Neuronal stem cell (in vitro differentiated cells): ENCODE data around the gene RASSF7.

Experiments used
- DNase-seq: peaks from one replicate; pipeline ENCODE4 v3.0.0-alpha.2; 2013; ENCODE audit warnings: low spot score
- H2AFZ ChIP-seq: one replicate; pipeline ENCODE4 v1.6.1; 2013; ENCODE audit warnings: mild to moderate bottlenecking, low read length, inconsistent platforms
- H2AK5ac ChIP-seq: 2 replicates; pipeline ENCODE4 v1.6.1; 2013; ENCODE audit warnings: low read depth, mild to moderate bottlenecking, inconsistent platforms, low read length, moderate library complexity, mixed read lengths
- H2BK120ac ChIP-seq: 2 replicates; pipeline ENCODE4 v1.6.1; 2013; ENCODE audit warnings: low read depth, mild to moderate bottlenecking, inconsistent platforms, low read length, moderate library complexity, mixed read lengths
- H2BK12ac ChIP-seq: one replicate; pipeline ENCODE4 v1.6.1; 2013; ENCODE audit warnings: low read length, inconsistent platforms
- H2BK15ac ChIP-seq: 2 replicates; pipeline ENCODE4 v1.6.1; 2013; ENCODE audit warnings: mild to moderate bottlenecking, low read length, inconsistent platforms, mixed read lengths
- H2BK5ac ChIP-seq: one replicate; pipeline ENCODE4 v1.6.1; 2013; ENCODE audit warnings: inconsistent platforms, mild to moderate bottlenecking, low read length, moderate library complexity
- H3K14ac ChIP-seq: one replicate; pipeline ENCODE4 v1.6.1; 2013; ENCODE audit warnings: low read length, inconsistent platforms
- H3K18ac ChIP-seq: 2 replicates; pipeline ENCODE4 v1.6.1; 2013; ENCODE audit warnings: low read length, inconsistent platforms
- H3K23ac ChIP-seq: 2 replicates; pipeline ENCODE4 v1.6.1; 2013; ENCODE audit warnings: low read depth, mild to moderate bottlenecking, mixed read lengths, low read length, inconsistent platforms; ENCODE audit not compliant: poor library complexity
- H3K27ac ChIP-seq: replicated peaks from 3 replicates; pipeline ENCODE4 v1.5.1; 2013; ENCODE audit warnings: low read length, inconsistent platforms
- H3K27me3 ChIP-seq, 3 experiments: 2 replicates each; pipeline ENCODE4 v1.6.1; 2013; ENCODE audit warnings: low read length in 3 of 3, mild to moderate bottlenecking in 2 of 3, inconsistent platforms in 1 of 3, low read depth in 1 of 3, mixed read lengths in 1 of 3, moderate library complexity in 1 of 3; ENCODE audit not compliant: control insufficient read depth in 3 of 3, insufficient read depth in 3 of 3
- H3K36me3 ChIP-seq, 2 donors: replicated peaks in 1 of 2; 2 replicates each; pipeline ENCODE4 v1.6.1; 2013; ENCODE audit warnings: low read length in 2 of 2; ENCODE audit not compliant: control insufficient read depth in 2 of 2, insufficient read depth in 2 of 2
- H3K4ac ChIP-seq: 2 replicates; pipeline ENCODE4 v1.6.1; 2013; ENCODE audit warnings: inconsistent platforms, mild to moderate bottlenecking, low read length, moderate library complexity
- H3K4me1 ChIP-seq, 2 donors: 1 replicate in 1 of 2; 2 replicates in 1 of 2; pipeline ENCODE4 v1.6.1; 2013; ENCODE audit warnings: low read length in 2 of 2, low read depth in 1 of 2; ENCODE audit not compliant: control insufficient read depth in 2 of 2, insufficient read depth in 1 of 2
- H3K4me2 ChIP-seq: one replicate; pipeline ENCODE4 v1.6.1; 2013; ENCODE audit warnings: mild to moderate bottlenecking, low read length, inconsistent platforms; ENCODE audit not compliant: insufficient read depth, poor library complexity, severe bottlenecking
- H3K4me3 ChIP-seq, 2 donors: 2 replicates each; pipeline ENCODE4 v1.5.1; 2013; ENCODE audit warnings: low read length in 2 of 2, mild to moderate bottlenecking in 2 of 2, inconsistent platforms in 1 of 2, moderate library complexity in 1 of 2
- H3K79me1 ChIP-seq: one replicate; pipeline ENCODE4 v1.6.1; 2013; ENCODE audit warnings: low read depth, mild to moderate bottlenecking, inconsistent platforms, low read length, moderate library complexity
- H3K9ac ChIP-seq: one replicate; pipeline ENCODE4 v1.6.1; 2013; ENCODE audit warnings: mild to moderate bottlenecking, low read depth, low read length, inconsistent platforms; ENCODE audit not compliant: poor library complexity
- H3K9me3 ChIP-seq, 2 donors: replicated peaks in 1 of 2; 2 replicates each; pipeline versions ENCODE3 to v1.6.1; 2013; ENCODE audit warnings: low read length in 2 of 2, mild to moderate bottlenecking in 2 of 2, inconsistent platforms in 1 of 2, low read depth in 1 of 2, mixed read lengths in 1 of 2, moderate library complexity in 1 of 2; ENCODE audit not compliant: control insufficient read depth in 2 of 2, insufficient read depth in 1 of 2
- H4K8ac ChIP-seq: one replicate; pipeline ENCODE4 v1.6.1; 2013; ENCODE audit warnings: low read depth, mild to moderate bottlenecking, inconsistent platforms, low read length, moderate library complexity
- H4K91ac ChIP-seq: one replicate; pipeline ENCODE4 v1.6.1; 2013; ENCODE audit warnings: low read length, low read depth, mild to moderate bottlenecking, inconsistent platforms; ENCODE audit not compliant: poor library complexity
- WGBS, 2 donors: extraction: QIAGEN DNeasy Blood & Tissue Kit; methylation state at CpG; one replicate each; pipeline ENCODE4 v1.1.7; 2013; ENCODE audit warnings: missing lambda C conversion rate in 2 of 2, mixed read lengths in 1 of 2; ENCODE audit not compliant: insufficient read length in 2 of 2, insufficient replicate concordance in 1 of 2; ENCODE audit errors: extremely low coverage in 2 of 2; 5-methylcytosine and 5-hydroxymethylcytosine counted together

The RASSF7 gene

GRCh38 chr11:597166-597725 lies 36.5 kb downstream of the RASSF7 start:
- no peaks in the 10 kb centered on the region for H3K27me3 ChIP-seq
- no peaks in the 10 kb centered on the region for H3K9me3 ChIP-seq
- peak overlapping the region; percentile 88 for H2BK5ac ChIP-seq
- H3K14ac ChIP-seq: no peak overlapping the region
- no peak overlapping the region for H3K4ac ChIP-seq
- no peak overlapping the region for H2BK120ac ChIP-seq
- peak overlapping the region; percentile 1 for H3K23ac ChIP-seq
- H4K91ac ChIP-seq: no peak overlapping the region
- H3K4me2 ChIP-seq: no peak overlapping the region
- no peak overlapping the region for H2BK15ac ChIP-seq
- no peak overlapping the region for H3K4me3 ChIP-seq
- H2BK12ac ChIP-seq: no peak overlapping the region
- no peaks in the 10 kb centered on the region for H3K4me1 ChIP-seq
- H3K18ac ChIP-seq: no peak overlapping the region
- no peak overlapping the region for H2AK5ac ChIP-seq
- no peak overlapping the region for H3K9ac ChIP-seq
- H4K8ac ChIP-seq: no peak overlapping the region
- no peak overlapping the region for H2AFZ ChIP-seq
- no CpG with 5 or more reads among the region's 29 CpGs for WGBS, 2 donors
- no peak overlapping the region for H3K27ac ChIP-seq
- no peak for DNase-seq
- H3K36me3 ChIP-seq: peaks cover 63 to 95% of the 10 kb centered on the region in 2 donors
- peaks cover 8% of the 10 kb centered on the region for H3K79me1 ChIP-seq

- Histone ChIP-seq H4K91ac (no peak overlapping the region), H4K8ac (no peak overlapping the region), H3K36me3 (peaks cover 57 to 95% of the 10 kb centered on the region in 2 donors), H2AK5ac (no peak overlapping the region), H2BK15ac (no peak overlapping the region), H3K9ac (no peak overlapping the region), H3K27ac (no peak overlapping the region), H3K79me1 (peaks cover 8% of the 10 kb centered on the region), H3K14ac (no peak overlapping the region), H3K4me2 (no peak overlapping the region), H3K18ac (no peak overlapping the region), H2BK5ac (peak overlapping the region; percentile 53), H2BK120ac (no peak overlapping the region), H2AFZ (no peak overlapping the region), H3K27me3 (no peaks in the 10 kb centered on the region), H3K4me3 (no peak overlapping the region), H3K4me1 (no peaks in the 10 kb centered on the region), H2BK12ac (no peak overlapping the region), H3K4ac (no peak overlapping the region), H3K9me3 (no peaks in the 10 kb centered on the region), H3K23ac (peak overlapping the region; percentile 17)
- no peak for DNase-seq
- no CpG with 5 or more reads among the region's 30 CpGs for WGBS, 2 donors
Measured at GRCh38 chr11:598005-598680, 37.4 kb downstream of the RASSF7 start.

- peaks cover 6% of the 10 kb centered on the region for H3K79me1 ChIP-seq
- H4K91ac ChIP-seq: no peak overlapping the region
- no peaks in the 10 kb centered on the region for H3K27me3 ChIP-seq
- no peak overlapping the region for H3K27ac ChIP-seq
- H3K4ac ChIP-seq: no peak overlapping the region
- no peak overlapping the region for H3K9ac ChIP-seq
- no peak for DNase-seq
- no peak overlapping the region for H3K23ac ChIP-seq
- WGBS, 2 donors: no CpG with 5 or more reads among the region's 23 CpGs
- no peak overlapping the region for H2BK120ac ChIP-seq
- peak overlapping the region in 1 of 2 donors; percentile 48 for H3K4me3 ChIP-seq
- H3K36me3 ChIP-seq: peaks cover 63 to 94% of the 10 kb centered on the region in 2 donors
- H2AK5ac ChIP-seq: no peak overlapping the region
- H3K4me1 ChIP-seq: no peaks in the 10 kb centered on the region
- H3K4me2 ChIP-seq: no peak overlapping the region
- no peak overlapping the region for H3K18ac ChIP-seq
- H3K14ac ChIP-seq: no peak overlapping the region
- H2BK5ac ChIP-seq: no peak overlapping the region
- H2AFZ ChIP-seq: no peak overlapping the region
- H2BK15ac ChIP-seq: no peak overlapping the region
- H3K9me3 ChIP-seq: no peaks in the 10 kb centered on the region
- H2BK12ac ChIP-seq: no peak overlapping the region
- no peak overlapping the region for H4K8ac ChIP-seq
Measured at GRCh38 chr11:601573-602245, 40.9 kb downstream of the RASSF7 start.

DNA sequence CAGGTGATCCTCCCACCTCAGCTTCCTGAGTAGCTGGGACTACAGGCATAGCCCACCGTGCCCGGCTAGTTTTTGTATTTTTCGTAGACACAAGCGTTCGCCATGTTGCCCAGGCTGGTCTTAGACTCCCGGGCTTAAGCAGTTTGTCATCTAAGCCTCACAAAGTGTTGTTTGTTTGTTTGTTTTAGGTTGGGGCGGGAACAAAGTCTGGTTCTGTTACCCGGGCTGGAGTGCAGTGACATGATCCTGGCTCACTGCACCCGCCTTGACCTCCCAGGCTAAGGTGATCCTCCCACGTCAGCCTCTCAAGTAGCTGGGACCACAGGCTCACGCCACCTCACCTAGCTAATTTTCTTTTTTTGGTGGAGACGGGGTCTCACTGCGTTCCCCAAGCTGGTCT lies 42.4 kb downstream of the RASSF7 start:
- no peak overlapping the region for H2AK5ac ChIP-seq
- peaks cover 66 to 94% of the 10 kb centered on the region in 2 donors for H3K36me3 ChIP-seq
- no peak overlapping the region for H3K4me2 ChIP-seq
- no peak overlapping the region for H2AFZ ChIP-seq
- no peak overlapping the region for H3K18ac ChIP-seq
- no peak overlapping the region for H3K14ac ChIP-seq
- DNase-seq: no peak
- no peak overlapping the region for H2BK12ac ChIP-seq
- no peak overlapping the region for H3K4ac ChIP-seq
- H2BK5ac ChIP-seq: no peak overlapping the region
- H3K27me3 ChIP-seq: no peaks in the 10 kb centered on the region
- no peak overlapping the region for H4K8ac ChIP-seq
- H4K91ac ChIP-seq: no peak overlapping the region
- no CpG with 5 or more reads among the region's 13 CpGs for WGBS, 2 donors
- H2BK120ac ChIP-seq: no peak overlapping the region
- peak overlapping the region; percentile 12 for H3K9ac ChIP-seq
- no peak overlapping the region for H3K4me3 ChIP-seq
- no peak overlapping the region for H2BK15ac ChIP-seq
- H3K27ac ChIP-seq: no peak overlapping the region
- H3K9me3 ChIP-seq: no peaks in the 10 kb centered on the region
- no peak overlapping the region for H3K23ac ChIP-seq
- peaks cover 8% of the 10 kb centered on the region for H3K79me1 ChIP-seq
- H3K4me1 ChIP-seq: no peaks in the 10 kb centered on the region
